HG02623 (cell line): ENCODE results near the gene PHACTR3.

ENCODE experiments used
- ATAC-seq: cut with Tn5 transposase; IDR thresholded peaks from one replicate; pipeline ENCODE4 v1.9.1; 2021; ENCODE audit warnings: moderate library complexity; ENCODE audit not compliant: unreplicated experiment

Gene PHACTR3

DNA sequence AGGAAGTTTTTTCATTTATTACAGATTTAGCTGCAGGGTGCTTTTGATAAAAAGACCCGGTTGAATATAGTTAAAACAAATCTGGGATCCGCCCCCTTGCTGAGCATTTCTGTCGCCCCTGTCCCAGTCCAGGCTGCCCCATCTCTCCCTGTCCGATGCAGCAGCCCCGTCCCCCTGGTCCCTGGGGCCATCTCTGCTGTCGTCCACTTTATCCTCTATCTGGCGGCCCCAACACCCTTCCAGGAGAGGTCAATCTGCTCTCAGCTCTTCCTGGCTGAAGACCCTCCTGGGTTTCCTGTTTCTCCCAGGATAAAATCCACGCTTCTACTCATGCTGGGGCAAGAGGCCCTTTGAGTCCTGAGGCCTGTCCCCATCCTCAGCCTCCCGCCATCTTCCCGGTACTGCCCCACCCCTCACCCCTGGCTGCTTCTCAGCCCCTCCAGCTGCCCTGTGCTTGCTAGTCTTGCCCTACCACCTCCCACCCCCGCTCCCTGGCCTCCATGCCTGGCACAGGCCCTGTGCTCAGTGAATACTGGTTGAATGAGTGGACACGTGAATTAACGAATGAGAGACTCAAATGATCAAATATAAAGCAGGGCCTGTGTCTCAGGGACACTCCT, 16.0 kb upstream of the PHACTR3 start:
- no peak for ATAC-seq

DNA sequence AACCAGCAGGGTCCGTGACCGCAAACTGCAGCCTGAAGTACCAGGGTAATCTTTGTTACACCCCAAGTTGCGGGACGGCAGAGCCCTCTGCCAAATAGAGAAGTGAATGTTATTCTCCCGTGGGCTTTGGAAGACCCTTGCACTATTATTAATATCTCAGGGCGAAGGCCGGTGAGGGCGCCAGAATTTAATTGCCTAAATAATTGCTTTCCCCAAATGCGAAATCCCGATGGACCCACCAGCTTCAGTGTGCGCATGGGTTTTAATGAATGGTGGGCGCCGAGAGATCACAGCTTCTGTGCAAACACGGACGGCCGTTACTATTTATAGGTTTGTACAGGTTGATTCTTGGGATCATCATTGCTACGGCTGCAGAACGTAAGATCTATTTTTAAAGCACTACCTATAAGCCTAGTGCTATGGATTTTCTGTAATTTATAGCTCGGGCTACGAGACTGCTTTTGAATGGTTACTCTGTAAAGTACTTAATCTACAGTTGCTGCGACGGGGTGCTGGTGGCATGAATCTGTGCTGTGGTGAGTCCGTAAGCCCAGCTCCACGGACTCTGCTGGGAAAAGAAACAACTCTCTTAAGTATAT, 15.2 kb upstream of the PHACTR3 start:
- no peak for ATAC-seq

DNA sequence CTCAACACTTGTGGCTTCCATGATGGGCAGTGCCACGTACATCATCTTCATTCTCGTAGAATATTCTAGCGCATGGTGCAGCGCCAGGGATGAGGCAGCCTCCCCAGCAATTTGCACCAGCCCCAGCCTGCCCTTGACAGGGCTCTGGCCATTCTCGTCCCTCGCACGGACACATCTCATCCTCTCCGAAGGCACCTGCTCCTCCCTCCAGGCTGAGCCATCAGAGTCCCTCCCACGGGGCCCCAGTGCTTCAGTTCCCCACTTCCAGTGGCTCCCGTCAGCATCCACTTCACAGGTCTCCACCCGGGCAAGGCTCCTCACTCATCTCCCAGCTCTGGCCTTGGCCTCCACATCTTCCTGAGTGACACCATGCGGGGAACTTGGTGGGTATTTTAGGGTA, 13.3 kb upstream of the PHACTR3 start:
- ATAC-seq = no peak

DNA sequence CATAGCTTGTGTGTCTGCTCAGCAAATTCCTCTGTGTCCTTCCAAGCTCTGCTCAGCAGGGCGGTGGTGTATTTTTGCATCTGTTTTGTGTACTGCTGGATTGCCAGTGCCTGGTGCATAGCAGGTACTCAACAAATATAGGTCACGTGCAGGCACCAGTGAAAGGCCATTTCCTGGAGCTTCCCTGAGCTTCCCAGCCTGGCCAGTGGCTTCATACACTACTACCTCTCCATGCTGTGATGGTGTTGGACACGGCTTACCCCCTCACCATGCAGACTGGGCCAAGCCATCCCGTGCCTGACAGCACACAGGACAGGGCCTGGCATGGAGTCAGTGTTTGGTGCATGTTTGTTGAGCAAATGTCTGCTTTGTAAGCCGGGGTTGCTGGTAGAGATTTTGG, 7.7 kb upstream of the PHACTR3 start:
- ATAC-seq = no peak

DNA sequence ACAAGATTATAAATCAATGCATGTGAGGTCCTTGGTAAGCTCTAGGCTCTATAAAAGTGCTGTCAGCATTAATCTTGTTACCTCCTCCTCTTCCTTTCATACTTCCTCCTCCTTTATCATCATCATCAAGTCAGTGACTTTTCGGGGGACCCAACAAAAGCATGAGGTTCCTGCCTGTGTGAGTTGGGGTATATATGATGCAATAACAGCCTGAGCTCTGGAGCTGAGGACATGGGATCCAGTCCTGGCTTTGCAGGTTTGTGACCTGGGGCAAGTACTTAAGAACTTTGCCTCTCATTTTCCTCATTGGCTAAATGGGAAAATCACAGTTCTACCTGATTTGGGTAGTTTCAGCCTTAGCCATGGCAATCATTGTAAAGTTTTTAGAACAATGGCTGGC, 7.1 kb upstream of the PHACTR3 start:
- ATAC-seq = no peak

DNA sequence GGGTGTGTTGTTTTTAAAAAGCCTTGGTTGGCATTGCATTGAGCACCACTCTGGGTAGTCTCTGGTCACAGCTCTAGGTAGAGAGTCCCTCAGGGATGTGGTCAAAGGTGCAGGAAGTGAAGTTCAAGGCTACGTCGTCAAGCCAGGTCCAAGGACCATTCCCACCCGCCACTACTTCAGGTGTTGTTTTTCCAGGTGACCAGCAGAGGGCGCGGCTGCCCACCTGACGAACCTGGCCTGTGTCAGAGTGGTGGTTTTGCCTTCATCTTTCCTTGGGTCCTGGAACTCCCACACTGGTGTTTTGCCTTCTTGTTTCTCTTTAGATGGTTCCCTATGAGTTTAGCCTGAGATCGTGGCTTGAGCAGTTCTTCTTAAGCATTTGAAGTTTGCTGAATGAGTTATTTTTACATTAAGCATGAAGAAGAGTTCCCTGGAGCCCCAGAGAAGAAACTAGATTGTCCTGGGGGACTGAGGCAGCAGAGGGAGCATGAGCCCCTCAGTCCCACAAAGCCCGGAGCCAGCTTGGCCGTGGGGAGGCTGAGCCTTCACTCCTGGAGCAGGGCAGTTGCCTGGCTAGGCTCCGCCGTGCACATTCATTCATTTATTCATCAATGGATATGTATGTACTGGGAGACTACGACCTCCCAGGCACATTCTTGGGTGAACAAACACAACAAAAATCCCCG, 5.6 kb upstream of the PHACTR3 start:
- no peak for ATAC-seq

DNA sequence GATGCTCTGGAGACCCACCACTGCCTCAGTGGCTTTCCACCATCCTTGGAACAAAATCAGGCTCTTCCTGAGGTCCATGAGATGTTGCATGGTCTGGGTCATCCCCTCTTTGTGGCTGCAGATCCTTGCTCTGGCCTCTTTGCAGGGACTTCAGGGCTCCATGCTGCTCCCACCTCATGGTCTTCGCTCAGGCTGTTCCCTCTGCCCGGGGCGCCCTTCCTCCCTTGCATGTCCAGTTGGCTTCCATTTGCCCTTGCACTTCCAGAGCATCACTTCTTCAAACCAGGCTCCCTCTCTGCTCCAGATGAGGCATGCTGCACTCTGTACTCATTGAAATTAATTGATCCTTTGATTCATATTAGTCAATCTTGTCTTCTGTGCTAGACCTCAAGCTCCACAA, 4.4 kb upstream of the PHACTR3 start:
- no peak for ATAC-seq

DNA sequence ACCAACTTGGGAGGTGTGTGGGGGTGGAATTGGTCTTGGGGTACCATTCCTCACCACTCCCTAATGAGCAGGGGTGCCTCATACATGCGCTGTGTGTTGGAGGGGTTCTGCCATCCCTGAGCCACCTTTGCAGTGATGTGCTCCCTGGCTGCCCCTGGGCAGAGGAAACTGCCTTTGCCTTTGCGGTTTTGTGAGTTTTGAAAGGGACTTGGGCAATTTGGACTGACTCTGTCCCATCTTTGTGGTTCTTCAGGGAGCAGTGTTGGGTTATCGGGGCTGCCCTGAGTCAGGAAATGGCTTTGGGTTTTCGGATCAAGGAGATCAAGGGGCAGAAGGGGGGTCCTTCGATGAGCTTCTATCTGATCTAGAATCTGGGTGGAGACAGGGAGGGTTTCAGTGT, 3.9 kb upstream of the PHACTR3 start:
- ATAC-seq = no peak

DNA sequence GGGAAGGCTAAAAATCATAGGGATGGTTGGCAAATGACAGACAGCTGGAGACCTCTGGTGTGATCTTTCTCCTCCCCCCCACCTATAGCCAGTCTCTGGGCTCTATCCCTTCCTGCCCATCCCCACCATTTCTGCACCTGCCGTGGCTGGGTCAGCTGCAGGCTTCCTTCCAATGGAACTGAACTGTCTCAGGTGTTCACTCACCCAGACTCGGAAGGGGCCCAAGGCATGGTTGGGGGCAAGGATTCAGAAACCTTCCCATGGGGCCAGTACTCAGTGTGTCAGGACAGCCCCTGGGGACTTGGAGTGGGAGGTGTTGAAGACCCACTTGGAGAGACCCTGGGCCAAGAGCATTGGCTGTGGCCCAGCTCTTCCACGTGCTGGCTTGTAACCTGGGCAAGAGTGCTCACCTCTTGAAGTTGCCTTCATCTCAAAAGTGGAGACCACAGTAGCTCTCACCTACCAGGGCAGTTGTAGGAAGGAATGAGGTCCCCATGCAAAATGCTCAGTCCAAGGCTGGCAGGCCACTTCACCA, 1.7 kb upstream of the PHACTR3 start:
- ATAC-seq = no peak

DNA sequence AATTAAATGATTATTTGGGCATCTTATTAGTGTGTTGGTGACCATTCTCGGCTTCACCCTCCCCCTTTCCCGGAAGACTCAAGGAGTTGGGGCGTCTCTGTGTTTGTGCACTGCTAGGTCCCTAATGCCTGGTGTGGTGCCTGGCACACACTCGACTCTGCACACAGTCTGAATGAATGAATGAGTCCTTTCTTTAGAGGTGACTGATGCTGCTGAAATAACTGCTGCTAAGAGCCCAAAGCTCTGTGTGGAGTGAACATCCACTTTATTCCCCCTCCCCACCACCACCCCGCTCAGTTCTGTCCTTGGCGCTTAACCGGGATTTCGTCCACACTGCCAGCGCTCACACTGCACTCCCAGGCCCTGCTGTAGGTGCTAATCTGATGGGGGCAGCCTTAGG, 1.2 kb upstream of the PHACTR3 start:
- ATAC-seq = no peak

DNA sequence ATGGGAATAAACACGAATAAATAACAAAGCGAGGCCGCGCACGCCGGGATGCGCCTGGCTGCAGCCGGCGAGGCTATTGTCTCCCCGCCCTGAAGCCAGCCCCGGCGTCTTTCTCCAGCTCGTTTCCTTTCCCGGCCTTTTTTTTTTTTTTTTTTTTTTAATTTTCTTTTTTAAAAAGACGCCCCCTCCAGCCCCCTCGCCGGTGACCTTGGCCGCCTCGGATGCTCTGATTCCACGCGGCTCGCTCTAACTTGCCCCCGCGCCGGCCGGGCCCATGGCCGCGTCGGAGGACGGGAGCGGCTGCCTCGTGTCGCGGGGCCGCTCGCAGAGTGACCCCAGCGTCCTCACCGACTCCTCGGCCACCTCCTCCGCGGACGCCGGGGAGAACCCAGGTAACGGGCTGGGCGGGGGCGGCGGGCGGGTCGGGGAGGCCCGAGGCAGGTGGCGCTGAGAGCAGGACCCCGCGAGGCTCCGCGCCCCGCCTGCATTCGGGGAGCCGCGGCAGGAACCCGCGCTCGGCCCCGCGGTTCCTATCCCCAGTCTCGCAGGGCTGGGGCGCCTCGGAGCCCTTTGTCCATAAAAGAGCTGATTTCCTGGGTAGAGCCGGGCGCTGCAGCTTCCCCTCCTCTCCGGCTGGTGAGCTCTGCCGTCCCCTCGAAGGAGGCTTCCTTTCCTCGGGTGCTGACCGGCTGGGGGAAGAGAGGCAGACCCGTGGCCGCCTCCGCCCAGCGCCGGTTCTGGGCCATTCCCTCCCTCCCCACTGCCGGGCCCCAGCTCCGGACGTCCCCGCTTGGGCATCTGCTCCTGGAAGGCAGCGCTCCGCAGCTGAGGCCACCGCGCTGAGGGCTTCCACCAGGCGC, 631 bp downstream of the PHACTR3 start:
- no peak for ATAC-seq

DNA sequence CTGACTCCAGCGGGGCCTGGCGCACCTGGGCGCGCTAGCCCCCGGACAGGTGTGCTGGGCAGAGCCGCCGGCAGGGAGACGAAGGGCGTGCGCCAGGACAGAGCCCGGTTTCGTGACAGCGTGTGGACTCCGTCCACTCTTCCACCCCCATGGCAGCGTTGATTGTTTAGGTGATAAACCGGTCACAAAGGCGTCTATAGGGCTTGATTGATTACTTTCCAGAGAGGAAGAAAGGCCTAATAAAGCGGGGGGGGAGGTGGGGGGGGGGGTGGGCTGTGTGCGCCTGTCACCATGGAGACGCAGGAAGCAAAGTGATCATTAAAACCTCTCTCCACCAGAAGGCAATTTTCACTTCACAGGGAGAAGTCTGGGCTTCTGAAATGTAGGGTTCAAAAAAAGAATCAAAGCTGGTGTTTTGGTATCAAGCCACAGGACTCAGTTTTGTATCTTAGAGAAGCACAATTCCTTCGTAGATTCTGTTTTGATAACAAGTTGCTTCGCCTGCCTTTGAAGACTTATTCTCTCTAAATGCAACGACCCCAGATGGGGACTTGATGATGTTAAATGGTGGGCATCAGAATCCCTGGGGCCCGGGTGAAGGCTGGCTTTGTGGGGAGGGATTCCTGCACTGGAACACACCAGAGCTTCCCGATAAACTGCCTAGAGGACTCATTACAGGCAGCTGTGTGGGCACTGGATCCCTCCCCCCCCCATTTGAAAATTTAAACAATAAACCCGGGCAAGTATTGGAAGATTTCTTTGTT, 1.4 kb downstream of the PHACTR3 start:
- no peak for ATAC-seq

DNA sequence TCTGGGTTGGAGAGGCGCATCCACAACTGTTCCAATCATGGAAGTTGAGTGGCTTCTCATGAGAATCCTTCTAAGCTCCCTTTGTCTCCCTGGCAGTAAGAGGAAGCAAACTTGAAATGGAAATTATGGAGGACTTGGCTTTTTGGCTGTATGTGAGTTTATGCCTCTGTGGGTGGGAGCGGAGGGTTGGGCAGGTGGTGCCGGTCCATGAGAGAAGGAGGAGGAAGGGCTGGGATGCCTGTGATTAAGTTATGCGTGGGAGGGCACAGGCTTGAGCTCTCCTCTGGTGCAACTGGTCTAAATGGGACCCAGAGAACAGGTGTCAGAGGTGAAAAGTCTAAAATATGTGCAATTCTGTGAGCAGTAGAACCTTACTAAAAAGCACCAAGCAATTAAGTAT, 2.2 kb downstream of the PHACTR3 start:
- ATAC-seq = no peak

DNA sequence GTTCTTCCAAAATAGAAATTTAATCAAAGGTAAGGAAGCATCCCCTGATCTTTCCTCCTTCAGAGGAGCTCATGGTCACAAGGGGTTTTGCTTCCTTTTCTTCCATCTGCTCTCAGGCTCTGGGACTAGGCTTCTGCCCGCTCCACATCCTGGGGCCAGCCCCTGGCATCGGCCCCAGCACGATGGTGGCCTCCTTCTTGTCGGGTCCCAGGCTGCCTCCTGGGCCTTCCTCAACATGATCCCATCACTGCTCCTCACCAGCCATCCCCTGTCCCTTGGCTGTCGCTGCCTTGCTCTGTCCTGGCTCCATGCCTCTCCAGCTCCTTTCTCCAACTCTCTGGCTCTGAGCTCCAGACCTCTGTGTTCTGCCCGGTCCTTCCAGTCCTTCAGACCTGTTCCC, 4.1 kb downstream of the PHACTR3 start:
- no peak for ATAC-seq

DNA sequence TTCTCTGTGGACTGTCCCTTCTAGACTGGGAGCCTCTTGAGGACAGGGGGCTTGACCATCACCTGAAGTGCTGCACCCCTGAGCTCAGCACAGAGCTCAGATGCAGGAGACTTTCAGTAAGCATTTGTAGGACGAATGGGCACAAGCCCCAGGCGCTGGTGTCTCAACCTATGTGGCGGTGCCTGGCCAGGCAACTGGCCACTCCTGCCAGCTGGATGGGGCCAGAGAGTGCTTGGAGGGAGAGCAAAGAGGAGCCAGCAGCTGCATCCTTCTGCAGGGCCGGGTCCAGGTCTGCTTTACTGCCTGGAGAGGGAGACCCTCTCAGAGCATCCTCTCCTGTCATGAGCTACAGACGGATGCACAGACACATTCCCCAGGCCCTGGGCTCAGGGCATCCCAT, 4.5 kb downstream of the PHACTR3 start:
- ATAC-seq = no peak

DNA sequence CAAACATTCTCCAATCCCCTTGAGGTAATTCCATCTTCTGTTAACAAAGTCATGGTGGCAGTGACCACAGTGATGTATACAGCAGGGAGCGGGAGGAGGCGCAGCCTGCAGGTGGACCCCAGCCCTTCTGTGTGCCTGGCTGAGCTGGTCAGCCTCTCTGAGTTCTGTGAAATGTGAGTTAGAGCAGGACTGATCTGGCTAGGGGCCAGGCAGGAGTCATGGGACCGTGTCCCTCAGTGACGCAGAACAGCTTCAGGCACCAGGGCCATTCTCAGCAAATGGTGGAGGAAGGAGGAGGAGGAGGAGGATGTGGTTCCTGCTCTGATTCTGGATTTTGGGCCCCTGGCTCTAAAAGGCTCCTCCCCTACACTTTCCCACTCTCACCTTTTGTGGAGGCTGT, 6.9 kb downstream of the PHACTR3 start:
- no peak for ATAC-seq

DNA sequence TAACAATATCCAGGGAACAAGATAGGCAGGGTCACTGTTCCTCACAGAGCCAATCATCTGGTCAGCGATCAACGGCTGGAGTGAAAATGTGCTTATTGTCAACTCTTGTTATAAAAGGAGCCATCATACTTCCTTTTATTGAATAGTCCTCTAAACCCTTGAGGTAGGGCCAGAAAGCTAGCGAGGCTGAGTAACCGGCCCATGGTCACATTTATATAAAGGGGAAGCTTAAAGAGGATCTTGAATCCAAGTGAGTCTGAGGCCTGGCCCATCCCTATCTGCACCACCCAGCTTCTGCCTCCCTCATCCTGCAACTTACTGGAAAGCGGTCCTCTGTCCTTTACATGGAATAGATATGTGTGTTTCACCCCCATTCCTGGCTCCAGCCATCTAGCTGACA, 9.5 kb downstream of the PHACTR3 start:
- ATAC-seq = no peak

DNA sequence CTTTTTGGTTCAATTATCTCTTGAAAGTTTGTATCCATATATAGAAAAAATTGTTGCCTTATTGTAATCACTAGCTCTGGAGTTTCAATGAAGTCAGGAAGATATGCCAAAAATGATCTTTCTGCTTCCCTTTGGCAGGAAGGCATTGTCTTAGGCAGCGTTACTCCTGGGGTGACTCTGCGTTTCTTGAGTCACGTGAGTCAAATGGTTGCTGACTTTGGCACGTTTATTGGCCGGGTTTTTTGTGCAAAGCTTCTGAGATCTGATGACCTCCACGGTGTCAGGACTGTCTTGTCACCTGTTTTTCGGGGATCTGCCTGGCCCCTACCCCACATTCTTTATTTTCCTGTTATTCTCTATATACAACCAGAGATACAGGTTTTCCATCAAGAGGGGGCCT, 10.4 kb downstream of the PHACTR3 start:
- ATAC-seq = no peak

DNA sequence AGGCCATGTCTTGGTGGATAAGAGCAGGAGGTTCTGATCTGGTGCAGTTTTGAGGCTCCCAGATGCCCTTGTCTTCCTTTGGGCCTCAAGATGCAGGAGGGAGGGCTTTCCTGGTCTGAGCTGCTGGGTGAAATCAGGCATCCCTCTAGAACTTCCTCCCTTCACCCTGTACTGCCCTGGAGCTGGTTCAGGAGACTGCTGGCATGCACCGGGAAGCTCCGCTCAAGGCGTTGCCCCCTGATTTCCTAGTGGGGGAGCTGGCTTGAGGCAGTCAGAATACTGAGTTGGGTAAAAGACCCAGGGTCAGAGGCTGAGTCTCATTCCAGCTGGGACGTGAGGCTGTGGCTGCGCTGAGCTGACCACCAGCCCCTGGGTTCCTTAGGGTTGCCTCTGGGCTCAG, 12.0 kb downstream of the PHACTR3 start:
- ATAC-seq = no peak

DNA sequence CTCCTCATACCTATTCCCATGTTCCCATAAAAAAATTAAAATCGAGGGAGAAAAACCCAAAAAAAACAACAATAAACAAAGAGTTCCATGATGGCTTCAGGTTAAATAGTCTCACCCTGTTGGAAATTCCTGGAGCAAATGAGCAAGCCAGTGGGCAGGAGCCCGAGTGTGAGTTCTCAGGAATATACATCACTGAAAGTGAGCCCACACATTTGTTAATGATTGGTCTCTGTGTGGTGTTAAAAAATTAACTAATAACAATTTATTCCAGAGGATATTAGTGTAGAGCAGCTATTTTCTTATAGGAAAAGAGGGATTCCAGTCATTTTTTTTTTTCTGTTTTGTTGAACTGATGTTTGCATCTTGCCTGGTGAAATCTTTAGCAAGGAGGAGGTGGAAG, 12.9 kb downstream of the PHACTR3 start:
- no peak for ATAC-seq

DNA sequence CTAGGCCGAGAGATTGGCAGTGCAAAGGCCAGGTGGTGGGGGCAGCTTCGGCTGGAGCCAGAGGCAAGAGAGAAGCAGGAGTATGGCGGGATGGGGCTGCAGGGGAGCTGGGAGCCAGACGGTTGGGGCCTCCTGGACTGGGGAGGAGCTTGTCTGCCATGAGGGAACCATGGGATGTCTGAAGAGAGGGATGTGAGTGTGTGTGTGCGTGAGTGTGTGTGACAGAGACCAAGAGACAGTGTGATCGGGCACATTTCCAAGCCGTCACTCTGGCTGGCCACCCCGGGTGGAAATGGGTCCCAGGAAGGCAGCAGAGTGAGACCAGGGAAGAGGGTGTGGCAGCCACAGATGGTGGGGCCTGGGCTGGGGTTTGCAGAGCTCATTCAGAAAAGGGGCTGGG, 13.8 kb downstream of the PHACTR3 start:
- ATAC-seq = no peak
